Measurements from ENCODE around the gene POR.

- no peak for TF ChIP-seq CTCF (IDR thresholded peaks at IDR 0.05; ENCODE audit: low read length)
- TF ChIP-seq EZH2phosphoT487 (IDR thresholded peaks at IDR 0.05; ENCODE audit: low read length), result no peak
Measured at GRCh38 chr7:75994388-75995051, 79.6 kb downstream of the POR start, which contains the start of gene TMEM120A.
